Upper lobe of left lung (tissue), 4 donors: ENCODE data around the gene INHA.

Experiments
- EP300 ChIP-seq, 4 donors: sonication (generic); formaldehyde crosslinking; IDR thresholded peaks; one replicate each; pipeline ENCODE4 v1.5.1; 2017; ENCODE audit warnings: antibody characterized with exemption in 4 of 4, control low read depth in 2 of 4
- POLR2A ChIP-seq, 4 donors: fragments of 450-650 bp; IDR thresholded peaks; one replicate each; pipeline ENCODE4 v1.5.1; 2016 to 2017; ENCODE audit warnings: antibody characterized with exemption in 4 of 4, mild to moderate bottlenecking in 2 of 4
- TF ChIP-seq, protein P1 (sequence below), 6 experiments: fragments of 450-650 bp in 4 of 6; fragments of 200-600 bp in 2 of 6; sonication (generic) in 2 of 6; IDR thresholded peaks; one replicate each; pipeline ENCODE4 v1.5.1; 2016 to 2019; ENCODE audit warnings: antibody characterized with exemption in 6 of 6

DNA sequence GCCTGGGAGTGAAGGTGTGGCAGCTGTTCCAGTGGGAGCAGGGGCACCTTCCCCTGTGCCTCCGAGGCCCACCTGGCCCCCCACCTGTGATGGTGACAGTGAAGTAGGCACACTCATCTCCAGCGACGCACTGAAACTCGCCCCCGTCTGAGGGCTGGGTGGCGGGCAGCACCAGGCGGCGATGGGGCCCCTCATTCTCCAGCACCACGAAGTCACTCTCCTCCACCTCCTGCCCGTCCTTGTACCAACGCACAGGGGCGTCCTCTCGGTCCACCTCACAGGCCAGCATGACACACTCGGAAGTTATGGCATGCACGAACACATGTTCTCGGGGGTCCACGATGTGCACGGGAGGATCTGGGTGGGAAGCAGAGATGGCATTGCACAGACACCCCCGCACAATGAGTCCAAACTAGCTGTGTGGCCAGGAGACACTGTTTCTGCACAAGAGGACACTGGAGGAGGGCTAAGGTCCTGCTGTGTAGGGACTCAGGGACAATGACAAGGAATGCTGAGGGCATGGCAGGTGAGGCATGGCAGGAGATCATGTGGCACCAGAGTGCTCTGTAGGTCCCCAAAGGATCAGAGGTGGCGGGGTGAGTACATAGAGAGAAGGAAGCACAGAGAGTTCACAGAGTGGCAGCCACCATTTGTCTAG, 8.7 kb upstream of the INHA start:
- TF ChIP-seq, protein P1, sequence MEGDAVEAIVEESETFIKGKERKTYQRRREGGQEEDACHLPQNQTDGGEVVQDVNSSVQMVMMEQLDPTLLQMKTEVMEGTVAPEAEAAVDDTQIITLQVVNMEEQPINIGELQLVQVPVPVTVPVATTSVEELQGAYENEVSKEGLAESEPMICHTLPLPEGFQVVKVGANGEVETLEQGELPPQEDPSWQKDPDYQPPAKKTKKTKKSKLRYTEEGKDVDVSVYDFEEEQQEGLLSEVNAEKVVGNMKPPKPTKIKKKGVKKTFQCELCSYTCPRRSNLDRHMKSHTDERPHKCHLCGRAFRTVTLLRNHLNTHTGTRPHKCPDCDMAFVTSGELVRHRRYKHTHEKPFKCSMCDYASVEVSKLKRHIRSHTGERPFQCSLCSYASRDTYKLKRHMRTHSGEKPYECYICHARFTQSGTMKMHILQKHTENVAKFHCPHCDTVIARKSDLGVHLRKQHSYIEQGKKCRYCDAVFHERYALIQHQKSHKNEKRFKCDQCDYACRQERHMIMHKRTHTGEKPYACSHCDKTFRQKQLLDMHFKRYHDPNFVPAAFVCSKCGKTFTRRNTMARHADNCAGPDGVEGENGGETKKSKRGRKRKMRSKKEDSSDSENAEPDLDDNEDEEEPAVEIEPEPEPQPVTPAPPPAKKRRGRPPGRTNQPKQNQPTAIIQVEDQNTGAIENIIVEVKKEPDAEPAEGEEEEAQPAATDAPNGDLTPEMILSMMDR (IDR thresholded peaks at IDR 0.05), result no peak
- TF ChIP-seq POLR2A (IDR thresholded peaks at IDR 0.05) (no peak), EP300 (IDR thresholded peaks at IDR 0.05) (no peak)
